ENCODE data around the gene ZBTB7C. TPM values are rescaled to one million over a fixed set of nuclear protein-coding genes. Genes with fewer than 3 reads are reported as not detected.

Gene ZBTB7C
- total RNA-seq, 1 experiment from 2014 or later = 0.33 TPM

DNA sequence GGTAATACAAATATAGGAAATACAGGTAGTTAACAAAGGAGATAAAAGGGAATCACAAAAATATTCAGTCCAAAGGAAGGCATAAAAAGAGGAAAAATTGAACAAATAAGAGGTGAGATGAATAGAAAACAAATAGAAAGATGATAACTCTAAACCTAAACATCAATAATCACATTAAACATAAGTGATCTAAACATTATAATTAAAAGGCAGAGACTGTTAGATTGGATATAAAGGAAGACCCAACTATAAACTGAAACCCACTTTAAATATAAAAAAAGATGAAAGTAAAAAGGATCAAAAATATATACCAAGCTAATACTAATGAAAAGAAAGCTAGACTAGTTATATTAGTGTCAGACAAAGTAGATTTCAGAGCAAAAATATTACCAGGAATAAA is 152.3 kb downstream of the ZBTB7C start:
- H3K36me3 Mint-ChIP-seq (ENCODE audit: insufficient read depth in 1 of 3, low read depth in 3 of 3) = peaks cover 0 to 8% (median 0%) of the 10 kb centered on the region in 3 experiments; a peak in 3 of 7 replicates
- H3K27me3 ChIP-seq (ENCODE audit: insufficient read depth, low read length) = no peaks in the 10 kb centered on the region
- H3K4me1 ChIP-seq (ENCODE audit: insufficient read depth, low read length) = no peaks in the 10 kb centered on the region
- no peak overlapping the region for H3K27ac ChIP-seq (ENCODE audit: insufficient read length, low read depth, low read length)
- no peak overlapping the region for H3K4me2 ChIP-seq (ENCODE audit: insufficient read depth, insufficient read length, low read length)
- no peak overlapping the region for H2BK120ac ChIP-seq (ENCODE audit: low read depth, low read length, poor library complexity, severe bottlenecking)
- H3K9me3 Mint-ChIP-seq = peaks cover 4 to 7% of the 10 kb centered on the region in 2 experiments; a peak in 4 of 5 replicates
- H3K79me2 ChIP-seq (ENCODE audit: insufficient read depth, low read length) = no peaks in the 10 kb centered on the region
- H4K20me1 ChIP-seq (ENCODE audit: control insufficient read depth, insufficient read depth, insufficient read length) = no peaks in the 10 kb centered on the region
- no peaks in the 10 kb centered on the region for H3K79me1 ChIP-seq (ENCODE audit: insufficient read depth, low read depth, low read length, poor library complexity, severe bottlenecking)
- no peak overlapping the region for H3K4me3 Mint-ChIP-seq
- H2BK15ac ChIP-seq (ENCODE audit: low read depth, low read length) = no peak overlapping the region
- H3K18ac ChIP-seq (ENCODE audit: insufficient read length, low read depth, low read length) = no peak overlapping the region
- no peak overlapping the region for H3K27ac Mint-ChIP-seq
- H4K8ac ChIP-seq (replicated peaks; ENCODE audit: insufficient read length, low read depth, low read length) = no peak overlapping the region
- no peak overlapping the region for H3K9ac ChIP-seq (ENCODE audit: extremely low read depth, insufficient read length, low read length)
- no peak overlapping the region for H3K14ac ChIP-seq (ENCODE audit: insufficient read depth, low read length)
- H3T11ph ChIP-seq (ENCODE audit: low read length) = no peak overlapping the region
- no peaks in the 10 kb centered on the region for H3K9me3 ChIP-seq (ENCODE audit: control insufficient read depth, low read depth, low read length)
- no peak overlapping the region for H2BK5ac ChIP-seq (ENCODE audit: insufficient read length, low read length)
- H2BK12ac ChIP-seq (ENCODE audit: insufficient read length, low read depth, low read length) = no peak overlapping the region
- peaks cover under 1% of the 10 kb centered on the region in 2 experiments; a peak in 3 of 4 replicates for H3K4me1 Mint-ChIP-seq
- H4K5ac ChIP-seq (ENCODE audit: insufficient read length, low read depth, low read length) = no peak overlapping the region
- no peak overlapping the region for H3K4ac ChIP-seq (ENCODE audit: low read depth, low read length)
- no peak overlapping the region for H4K91ac ChIP-seq (ENCODE audit: insufficient read length, low read depth, low read length)
- no peaks in the 10 kb centered on the region; the same call in none of the 2 replicates for H3K27me3 Mint-ChIP-seq (ENCODE audit: low read depth)
- no peak overlapping the region for H2AFZ ChIP-seq (ENCODE audit: low read length)
- DNase-seq = no peak
- H3K23ac ChIP-seq (ENCODE audit: insufficient read length, low read depth, low read length) = no peak overlapping the region
- H3K23me2 ChIP-seq (ENCODE audit: insufficient read length, low read depth, low read length, poor library complexity, severe bottlenecking) = no peaks in the 10 kb centered on the region
- H2AK5ac ChIP-seq (ENCODE audit: insufficient read length, low read length) = no peak overlapping the region
- TF ChIP-seq, protein P1, sequence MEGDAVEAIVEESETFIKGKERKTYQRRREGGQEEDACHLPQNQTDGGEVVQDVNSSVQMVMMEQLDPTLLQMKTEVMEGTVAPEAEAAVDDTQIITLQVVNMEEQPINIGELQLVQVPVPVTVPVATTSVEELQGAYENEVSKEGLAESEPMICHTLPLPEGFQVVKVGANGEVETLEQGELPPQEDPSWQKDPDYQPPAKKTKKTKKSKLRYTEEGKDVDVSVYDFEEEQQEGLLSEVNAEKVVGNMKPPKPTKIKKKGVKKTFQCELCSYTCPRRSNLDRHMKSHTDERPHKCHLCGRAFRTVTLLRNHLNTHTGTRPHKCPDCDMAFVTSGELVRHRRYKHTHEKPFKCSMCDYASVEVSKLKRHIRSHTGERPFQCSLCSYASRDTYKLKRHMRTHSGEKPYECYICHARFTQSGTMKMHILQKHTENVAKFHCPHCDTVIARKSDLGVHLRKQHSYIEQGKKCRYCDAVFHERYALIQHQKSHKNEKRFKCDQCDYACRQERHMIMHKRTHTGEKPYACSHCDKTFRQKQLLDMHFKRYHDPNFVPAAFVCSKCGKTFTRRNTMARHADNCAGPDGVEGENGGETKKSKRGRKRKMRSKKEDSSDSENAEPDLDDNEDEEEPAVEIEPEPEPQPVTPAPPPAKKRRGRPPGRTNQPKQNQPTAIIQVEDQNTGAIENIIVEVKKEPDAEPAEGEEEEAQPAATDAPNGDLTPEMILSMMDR (conservative IDR thresholded peaks at IDR 0.05) = no peak
- H2BK20ac ChIP-seq (ENCODE audit: low read depth, low read length, poor library complexity, severe bottlenecking) = no peak overlapping the region
- no peak overlapping the region for H3K56ac ChIP-seq (ENCODE audit: insufficient read length, low read depth, low read length)

All from H9 (cell line).